Raji (cell line): ENCODE results near the gene GGA3.

Experiments
- POLR2A ChIP-seq: IDR thresholded peaks from 2 replicates; pipeline ENCODE4 v1.6.1; 2011; ENCODE audit warnings: low read depth, low read length, control low read depth; ENCODE audit not compliant: insufficient read depth

GGA3 gene

GRCh38 chr17:75285123-75285522, 23.7 kb upstream of the GGA3 start:
- TF ChIP-seq POLR2A = no peak

- TF ChIP-seq POLR2A = no peak
These were observed 16.3 kb upstream of the GGA3 start for GRCh38 chr17:75277664-75278071.

- no peak for TF ChIP-seq POLR2A
These were observed 12.7 kb upstream of the GGA3 start for GRCh38 chr17:75273977-75274708.

- TF ChIP-seq POLR2A = no peak
These were observed 11.4 kb upstream of the GGA3 start for GRCh38 chr17:75272848-75273184.

GRCh38 chr17:75271955-75272847, 10.8 kb upstream of the GGA3 start:
- TF ChIP-seq POLR2A = peak; percentile 42; the same call in 1 of the 2 replicates

GRCh38 chr17:75271233-75271954, 10.0 kb upstream of the GGA3 start:
- TF ChIP-seq POLR2A = peak; percentile 75

- TF ChIP-seq POLR2A = no peak; the same call in 1 of the 2 replicates
These were observed 9.5 kb upstream of the GGA3 start, which contains the start of gene MIF4GD for GRCh38 chr17:75270966-75271232. Gene MIF4GD, minus strand, starts transcription at chr17:75271231. Its CDS starts 1,036 bp downstream, at chr17:75270195.

- TF ChIP-seq POLR2A = peak; percentile 41; the same call in 1 of the 2 replicates
These were observed 9.0 kb upstream of the GGA3 start for GRCh38 chr17:75270218-75270965.

- TF ChIP-seq POLR2A = no peak
These were observed 8.4 kb upstream of the GGA3 start for GRCh38 chr17:75269844-75270217.

- peak; percentile 53 for TF ChIP-seq POLR2A
These were observed 6.2 kb upstream of the GGA3 start for GRCh38 chr17:75267411-75268232.

- no peak for TF ChIP-seq POLR2A
These were observed 5.7 kb upstream of the GGA3 start for GRCh38 chr17:75267153-75267410.

- no peak for TF ChIP-seq POLR2A
These were observed 5.1 kb upstream of the GGA3 start for GRCh38 chr17:75266316-75267152.

GRCh38 chr17:75265614-75266315, 4.4 kb upstream of the GGA3 start:
- no peak for TF ChIP-seq POLR2A
